NCI-H526 treated with DMSO at 0.1 percent for 48 hours (cell line): ENCODE data around the gene MGMT.
"Not testable (repeated sequence)": the region's sequence is repeated elsewhere in the genome, so short reads cannot be mapped to it uniquely, and the experiment has no call there.

Experiments used
- DNase-seq: peaks from one replicate; lab custom pipeline; 2025; lab: John Stamatoyannopoulos, UW

MGMT gene

GRCh38 chr10:129466703-129467358, at the start of gene MGMT:
TSS of gene MGMT (plus strand) at chr10:129467241.
- DNase-seq: peak; percentile 22

GRCh38 chr10:129417870-129418269, 49.2 kb upstream of the MGMT start:
- no peak for DNase-seq

- DNase-seq: no peak
These were observed 48.4 kb upstream of the MGMT start for GRCh38 chr10:129418496-129419225.

GRCh38 chr10:129419397-129419796, 47.6 kb upstream of the MGMT start:
- no peak for DNase-seq

- no peak for DNase-seq
These were observed 45.5 kb upstream of the MGMT start for GRCh38 chr10:129421399-129422010.

- no peak for DNase-seq
These were observed 42.1 kb upstream of the MGMT start for GRCh38 chr10:129424978-129425377.

- no peak for DNase-seq
These were observed 40.4 kb upstream of the MGMT start for GRCh38 chr10:129426606-129427005.

GRCh38 chr10:129433266-129433665, 33.8 kb upstream of the MGMT start:
- DNase-seq: no peak

GRCh38 chr10:129435724-129436123, 31.3 kb upstream of the MGMT start:
- not testable (repeated sequence) for DNase-seq

GRCh38 chr10:129438024-129438423, 29.0 kb upstream of the MGMT start:
- DNase-seq: no peak

GRCh38 chr10:129440247-129440646, 26.8 kb upstream of the MGMT start:
- no peak for DNase-seq

GRCh38 chr10:129440722-129441316, 26.2 kb upstream of the MGMT start:
- DNase-seq: no peak

- no peak for DNase-seq
These were observed 25.6 kb upstream of the MGMT start for GRCh38 chr10:129441372-129442009.

GRCh38 chr10:129442866-129443265, 24.2 kb upstream of the MGMT start:
- DNase-seq: no peak

- DNase-seq: no peak
These were observed 22.7 kb upstream of the MGMT start for GRCh38 chr10:129444359-129444758.

- no peak for DNase-seq
These were observed 21.4 kb upstream of the MGMT start for GRCh38 chr10:129445436-129446182.

GRCh38 chr10:129446183-129446581, 20.9 kb upstream of the MGMT start:
- no peak for DNase-seq

- DNase-seq: no peak
These were observed 19.6 kb upstream of the MGMT start for GRCh38 chr10:129447486-129447885.

GRCh38 chr10:129448086-129448485, 19.0 kb upstream of the MGMT start:
- DNase-seq: no peak

GRCh38 chr10:129448539-129448938, 18.5 kb upstream of the MGMT start:
- no peak for DNase-seq

- DNase-seq: no peak
These were observed 17.1 kb upstream of the MGMT start for GRCh38 chr10:129449893-129450292.

- no peak for DNase-seq
These were observed 16.6 kb upstream of the MGMT start for GRCh38 chr10:129450391-129450790.
